HEK293 (cell line): ENCODE measurements around the gene BET1.

Experiments used
- CTCF ChIA-PET: fragments of 350-600 bp; formaldehyde crosslinking; extraction: SDS; loops from one replicate; lab custom pipeline; 2021; ENCODE audit warnings: antibody characterized with exemption; lab: Yijun Ruan, JAX
- POLR2A ChIA-PET: fragments of 300-600 bp; formaldehyde crosslinking; extraction: SDS; loops from one replicate; lab custom pipeline; 2020; ENCODE audit warnings: antibody characterized with exemption, inconsistent platforms; lab: Yijun Ruan, JAX
- H3K27ac ChIP-seq: fragments of 200-500 bp; sonication (Bioruptor generic); 2 replicates; pipeline ENCODE4 v1.5.1; 2014; ENCODE audit warnings: low read depth, low read length, control low read depth, inconsistent platforms; ENCODE audit errors: extremely low read depth
- H3K36me3 ChIP-seq, 2 experiments: fragments of 200-500 bp in 1 of 2; sonication (Bioruptor generic) in 1 of 2; 1 replicate in 1 of 2; 2 replicates in 1 of 2; pipeline ENCODE4 v1.5.1; 2014 to 2017; ENCODE audit warnings: inconsistent platforms in 2 of 2, low read length in 2 of 2; ENCODE audit not compliant: control insufficient read depth in 2 of 2, insufficient read depth in 1 of 2
- H3K4me1 ChIP-seq: fragments of 200-500 bp; sonication (Bioruptor generic); 2 replicates; pipeline ENCODE4 v1.5.1; 2014; ENCODE audit warnings: mild to moderate bottlenecking, low read length, inconsistent platforms; ENCODE audit not compliant: control insufficient read depth, insufficient read depth
- H3K4me3 ChIP-seq: 2 replicates; pipeline ENCODE4 v1.5.1; 2011; ENCODE audit warnings: low read depth, mild to moderate bottlenecking, control low read depth, low read length, moderate library complexity
- H3K9me3 ChIP-seq: fragments of 200-500 bp; sonication (Bioruptor generic); 2 replicates; pipeline ENCODE4 v1.5.1; 2014; ENCODE audit warnings: low read depth, low read length, inconsistent platforms; ENCODE audit not compliant: control insufficient read depth, insufficient read depth
- IKZF3 ChIP-seq: fragments of 450-650 bp; IDR thresholded peaks from 2 replicates; pipeline ENCODE4 v1.5.0; 2018; ENCODE audit warnings: missing biosample characterization, mild to moderate bottlenecking, missing genetic modification characterization, moderate library complexity
- SP3 ChIP-seq: fragments of 450-650 bp; formaldehyde crosslinking; IDR thresholded peaks from 2 replicates; pipeline ENCODE4 v1.5.1; 2016; ENCODE audit warnings: missing biosample characterization, missing genetic modification characterization
- ZBTB21 ChIP-seq: fragments of 450-650 bp; formaldehyde crosslinking; IDR thresholded peaks from 2 replicates; pipeline ENCODE4 v1.5.1; 2017; ENCODE audit warnings: missing biosample characterization, missing genetic modification characterization
- ZIC2 ChIP-seq: fragments of 450-650 bp; formaldehyde crosslinking; IDR thresholded peaks from 2 replicates; pipeline ENCODE4 v1.5.1; 2016; ENCODE audit warnings: missing biosample characterization, missing genetic modification characterization
- ZNF121 ChIP-seq: fragments of 450-650 bp; formaldehyde crosslinking; IDR thresholded peaks from 2 replicates; pipeline ENCODE4 v1.5.1; 2016; ENCODE audit warnings: missing biosample characterization, missing genetic modification characterization
- ZNF214 ChIP-seq: fragments of 450-650 bp; formaldehyde crosslinking; IDR thresholded peaks from 2 replicates; pipeline ENCODE4 v1.5.1; 2017; ENCODE audit warnings: missing biosample characterization, mild to moderate bottlenecking, missing genetic modification characterization, borderline replicate concordance
- ZNF239 ChIP-seq: fragments of 450-650 bp; formaldehyde crosslinking; IDR thresholded peaks from 2 replicates; pipeline ENCODE4 v1.5.1; 2016; ENCODE audit warnings: missing biosample characterization, missing genetic modification characterization
- ZNF24 ChIP-seq: fragments of 450-650 bp; formaldehyde crosslinking; IDR thresholded peaks from 2 replicates; pipeline ENCODE4 v1.5.1; 2016; ENCODE audit warnings: missing biosample characterization, missing genetic modification characterization
- ZNF366 ChIP-seq: fragments of 450-650 bp; formaldehyde crosslinking; conservative IDR thresholded peaks from 2 replicates; pipeline ENCODE4 v1.5.1; 2016; ENCODE audit warnings: missing biosample characterization, missing genetic modification characterization
- ZNF391 ChIP-seq: fragments of 450-650 bp; formaldehyde crosslinking; IDR thresholded peaks from 2 replicates; pipeline ENCODE4 v1.5.1; 2016; ENCODE audit warnings: low read depth, missing biosample characterization, missing genetic modification characterization, borderline replicate concordance
- ZNF530 ChIP-seq: fragments of 450-650 bp; formaldehyde crosslinking; IDR thresholded peaks from 2 replicates; pipeline ENCODE4 v1.5.1; 2016; ENCODE audit warnings: low read depth, missing biosample characterization, missing genetic modification characterization
- ZNF558 ChIP-seq: fragments of 450-650 bp; formaldehyde crosslinking; IDR thresholded peaks from 2 replicates; pipeline ENCODE4 v1.5.1; 2016; ENCODE audit warnings: missing biosample characterization, missing genetic modification characterization
- ZNF561 ChIP-seq: fragments of 450-650 bp; IDR thresholded peaks from 2 replicates; pipeline ENCODE4 v1.5.1; 2018; ENCODE audit warnings: missing biosample characterization, missing genetic modification characterization, borderline replicate concordance
- ZNF654 ChIP-seq: fragments of 450-650 bp; formaldehyde crosslinking; IDR thresholded peaks from 2 replicates; pipeline ENCODE4 v1.5.1; 2016; ENCODE audit warnings: low read depth, missing biosample characterization, missing genetic modification characterization
- ZNF664 ChIP-seq: fragments of 450-650 bp; formaldehyde crosslinking; IDR thresholded peaks from 2 replicates; pipeline ENCODE4 v1.5.1; 2016; ENCODE audit warnings: missing biosample characterization, missing genetic modification characterization
- ZNF677 ChIP-seq: fragments of 450-650 bp; IDR thresholded peaks from 2 replicates; pipeline ENCODE4 v1.5.0; 2018; ENCODE audit warnings: missing biosample characterization, mild to moderate bottlenecking, missing genetic modification characterization, moderate library complexity
- ZNF777 ChIP-seq: fragments of 450-650 bp; formaldehyde crosslinking; IDR thresholded peaks from 2 replicates; pipeline ENCODE4 v1.5.1; 2017; ENCODE audit warnings: missing biosample characterization, missing genetic modification characterization, borderline replicate concordance
- TF ChIP-seq, protein P1 (sequence below): fragments of 450-650 bp; formaldehyde crosslinking; IDR thresholded peaks from 2 replicates; pipeline ENCODE4 v1.5.1; 2016; ENCODE audit warnings: missing biosample characterization, missing genetic modification characterization
- TF ChIP-seq, protein P2 (sequence below): IDR thresholded peaks from 2 replicates; pipeline ENCODE4 v1.6.1; 2011; ENCODE audit warnings: mild to moderate bottlenecking, low read depth, low read length, borderline replicate concordance
- TF ChIP-seq, protein P3 (sequence below): fragments of 450-650 bp; formaldehyde crosslinking; IDR thresholded peaks from 2 replicates; pipeline ENCODE4 v1.5.1; 2017; ENCODE audit warnings: missing biosample characterization, missing genetic modification characterization
- TF ChIP-seq, protein P4 (sequence below): fragments of 450-650 bp; formaldehyde crosslinking; IDR thresholded peaks from 2 replicates; pipeline ENCODE4 v1.5.1; 2017; ENCODE audit warnings: missing biosample characterization, missing genetic modification characterization
- TF ChIP-seq, protein P5 (sequence below): sonication (generic); formaldehyde crosslinking; IDR thresholded peaks from 2 replicates; pipeline ENCODE4 v1.8.1; 2022; ENCODE audit warnings: mild to moderate bottlenecking, moderate library complexity, missing genetic modification reagents
- TF ChIP-seq, protein P6 (sequence below): fragments of 450-650 bp; formaldehyde crosslinking; IDR thresholded peaks from 2 replicates; pipeline ENCODE4 v1.5.1; 2017; ENCODE audit warnings: missing biosample characterization, missing genetic modification characterization
- TF ChIP-seq, protein P7 (sequence below): fragments of 450-650 bp; formaldehyde crosslinking; IDR thresholded peaks from 2 replicates; pipeline ENCODE4 v1.5.1; 2016; ENCODE audit warnings: missing biosample characterization, missing genetic modification characterization

The BET1 gene

DNA sequence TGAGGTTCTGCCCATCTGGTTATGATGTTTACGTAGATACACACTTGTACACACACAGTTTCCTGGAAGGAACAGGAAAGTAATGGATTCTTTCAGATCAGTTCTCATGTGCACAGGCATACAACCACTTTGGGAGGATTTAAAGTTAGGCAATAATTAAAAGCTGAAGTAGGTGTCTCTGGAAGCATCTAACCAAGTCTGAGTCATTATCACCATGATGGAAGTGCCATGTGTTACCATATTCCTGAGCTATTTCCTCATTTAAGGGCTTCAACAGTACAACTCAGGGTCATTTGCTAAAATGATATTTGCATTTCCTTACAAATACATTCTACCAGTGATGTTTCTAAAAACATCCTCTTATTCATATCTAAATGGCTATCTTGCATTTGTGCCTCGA, 41.4 kb upstream of the BET1 start (continued):
- TF ChIP-seq ZNF530, result no peak
- no peak for TF ChIP-seq ZNF777 (tag by site-specific recombination)
- TF ChIP-seq ZNF664 (tag by site-specific recombination), result no peak
- no peak for TF ChIP-seq ZNF239 (tag by site-specific recombination)
- no peak for TF ChIP-seq ZNF654 (tag by site-specific recombination)

DNA sequence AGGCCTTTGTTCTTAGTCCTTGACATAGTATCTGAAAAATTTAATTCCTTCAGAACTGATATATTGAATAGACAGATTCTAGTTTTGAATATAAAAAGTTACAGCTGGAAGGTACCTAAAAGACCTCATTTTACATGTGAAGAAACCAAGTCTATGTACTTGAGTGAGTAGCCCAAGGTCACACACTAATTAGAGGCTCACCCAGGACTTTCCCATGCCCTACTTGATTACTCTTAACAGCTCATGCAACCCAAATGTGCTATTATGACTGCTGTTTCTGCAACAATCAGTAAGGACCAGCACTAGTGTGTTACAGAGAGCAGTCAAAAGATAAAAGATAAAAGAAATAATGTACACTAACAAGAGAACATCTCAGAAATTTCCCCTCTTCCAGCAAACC, 40.7 kb upstream of the BET1 start:
- ChIA-PET CTCF (no interaction called here), POLR2A (no interaction called here)
- no peaks in the 10 kb centered on the region for H3K9me3 ChIP-seq
- TF ChIP-seq ZNF654 (tag by site-specific recombination) (no peak), ZNF558 (no peak), ZNF24 (tag by site-specific recombination) (no peak), SP3 (tag by site-specific recombination) (no peak), ZNF121 (tag by site-specific recombination) (no peak), ZNF214 (tag by site-specific recombination) (no peak), ZBTB21 (no peak), ZNF677 (no peak), ZNF366 (tag by site-specific recombination) (no peak), IKZF3 (no peak), ZNF391 (tag by site-specific recombination) (no peak), ZNF561 (tag by site-specific recombination) (no peak), ZIC2 (tag by site-specific recombination) (no peak)
- TF ChIP-seq, protein P1, sequence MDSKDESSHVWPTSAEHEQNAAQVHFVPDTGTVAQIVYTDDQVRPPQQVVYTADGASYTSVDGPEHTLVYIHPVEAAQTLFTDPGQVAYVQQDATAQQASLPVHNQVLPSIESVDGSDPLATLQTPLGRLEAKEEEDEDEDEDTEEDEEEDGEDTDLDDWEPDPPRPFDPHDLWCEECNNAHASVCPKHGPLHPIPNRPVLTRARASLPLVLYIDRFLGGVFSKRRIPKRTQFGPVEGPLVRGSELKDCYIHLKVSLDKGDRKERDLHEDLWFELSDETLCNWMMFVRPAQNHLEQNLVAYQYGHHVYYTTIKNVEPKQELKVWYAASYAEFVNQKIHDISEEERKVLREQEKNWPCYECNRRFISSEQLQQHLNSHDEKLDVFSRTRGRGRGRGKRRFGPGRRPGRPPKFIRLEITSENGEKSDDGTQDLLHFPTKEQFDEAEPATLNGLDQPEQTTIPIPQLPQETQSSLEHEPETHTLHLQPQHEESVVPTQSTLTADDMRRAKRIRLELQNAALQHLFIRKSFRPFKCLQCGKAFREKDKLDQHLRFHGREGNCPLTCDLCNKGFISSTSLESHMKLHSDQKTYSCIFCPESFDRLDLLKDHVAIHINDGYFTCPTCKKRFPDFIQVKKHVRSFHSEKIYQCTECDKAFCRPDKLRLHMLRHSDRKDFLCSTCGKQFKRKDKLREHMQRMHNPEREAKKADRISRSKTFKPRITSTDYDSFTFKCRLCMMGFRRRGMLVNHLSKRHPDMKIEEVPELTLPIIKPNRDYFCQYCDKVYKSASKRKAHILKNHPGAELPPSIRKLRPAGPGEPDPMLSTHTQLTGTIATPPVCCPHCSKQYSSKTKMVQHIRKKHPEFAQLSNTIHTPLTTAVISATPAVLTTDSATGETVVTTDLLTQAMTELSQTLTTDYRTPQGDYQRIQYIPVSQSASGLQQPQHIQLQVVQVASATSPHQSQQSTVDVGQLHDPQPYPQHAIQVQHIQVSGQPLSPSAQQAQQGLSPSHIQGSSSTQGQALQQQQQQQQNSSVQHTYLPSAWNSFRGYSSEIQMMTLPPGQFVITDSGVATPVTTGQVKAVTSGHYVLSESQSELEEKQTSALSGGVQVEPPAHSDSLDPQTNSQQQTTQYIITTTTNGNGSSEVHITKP (tag by site-specific recombination), result no peak
- TF ChIP-seq, protein P2, sequence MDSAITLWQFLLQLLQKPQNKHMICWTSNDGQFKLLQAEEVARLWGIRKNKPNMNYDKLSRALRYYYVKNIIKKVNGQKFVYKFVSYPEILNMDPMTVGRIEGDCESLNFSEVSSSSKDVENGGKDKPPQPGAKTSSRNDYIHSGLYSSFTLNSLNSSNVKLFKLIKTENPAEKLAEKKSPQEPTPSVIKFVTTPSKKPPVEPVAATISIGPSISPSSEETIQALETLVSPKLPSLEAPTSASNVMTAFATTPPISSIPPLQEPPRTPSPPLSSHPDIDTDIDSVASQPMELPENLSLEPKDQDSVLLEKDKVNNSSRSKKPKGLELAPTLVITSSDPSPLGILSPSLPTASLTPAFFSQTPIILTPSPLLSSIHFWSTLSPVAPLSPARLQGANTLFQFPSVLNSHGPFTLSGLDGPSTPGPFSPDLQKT, result no peak
- TF ChIP-seq, protein P3, sequence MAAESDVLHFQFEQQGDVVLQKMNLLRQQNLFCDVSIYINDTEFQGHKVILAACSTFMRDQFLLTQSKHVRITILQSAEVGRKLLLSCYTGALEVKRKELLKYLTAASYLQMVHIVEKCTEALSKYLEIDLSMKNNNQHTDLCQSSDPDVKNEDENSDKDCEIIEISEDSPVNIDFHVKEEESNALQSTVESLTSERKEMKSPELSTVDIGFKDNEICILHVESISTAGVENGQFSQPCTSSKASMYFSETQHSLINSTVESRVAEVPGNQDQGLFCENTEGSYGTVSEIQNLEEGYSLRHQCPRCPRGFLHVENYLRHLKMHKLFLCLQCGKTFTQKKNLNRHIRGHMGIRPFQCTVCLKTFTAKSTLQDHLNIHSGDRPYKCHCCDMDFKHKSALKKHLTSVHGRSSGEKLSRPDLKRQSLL, result no peak
- TF ChIP-seq, protein P4, sequence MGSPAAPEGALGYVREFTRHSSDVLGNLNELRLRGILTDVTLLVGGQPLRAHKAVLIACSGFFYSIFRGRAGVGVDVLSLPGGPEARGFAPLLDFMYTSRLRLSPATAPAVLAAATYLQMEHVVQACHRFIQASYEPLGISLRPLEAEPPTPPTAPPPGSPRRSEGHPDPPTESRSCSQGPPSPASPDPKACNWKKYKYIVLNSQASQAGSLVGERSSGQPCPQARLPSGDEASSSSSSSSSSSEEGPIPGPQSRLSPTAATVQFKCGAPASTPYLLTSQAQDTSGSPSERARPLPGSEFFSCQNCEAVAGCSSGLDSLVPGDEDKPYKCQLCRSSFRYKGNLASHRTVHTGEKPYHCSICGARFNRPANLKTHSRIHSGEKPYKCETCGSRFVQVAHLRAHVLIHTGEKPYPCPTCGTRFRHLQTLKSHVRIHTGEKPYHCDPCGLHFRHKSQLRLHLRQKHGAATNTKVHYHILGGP (tag by site-specific recombination), result no peak
- TF ChIP-seq, protein P5, sequence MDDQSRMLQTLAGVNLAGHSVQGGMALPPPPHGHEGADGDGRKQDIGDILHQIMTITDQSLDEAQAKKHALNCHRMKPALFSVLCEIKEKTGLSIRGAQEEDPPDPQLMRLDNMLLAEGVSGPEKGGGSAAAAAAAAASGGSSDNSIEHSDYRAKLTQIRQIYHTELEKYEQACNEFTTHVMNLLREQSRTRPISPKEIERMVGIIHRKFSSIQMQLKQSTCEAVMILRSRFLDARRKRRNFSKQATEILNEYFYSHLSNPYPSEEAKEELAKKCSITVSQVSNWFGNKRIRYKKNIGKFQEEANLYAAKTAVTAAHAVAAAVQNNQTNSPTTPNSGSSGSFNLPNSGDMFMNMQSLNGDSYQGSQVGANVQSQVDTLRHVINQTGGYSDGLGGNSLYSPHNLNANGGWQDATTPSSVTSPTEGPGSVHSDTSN (CRISPR knock-in tag), result no peak
- TF ChIP-seq, protein P6, sequence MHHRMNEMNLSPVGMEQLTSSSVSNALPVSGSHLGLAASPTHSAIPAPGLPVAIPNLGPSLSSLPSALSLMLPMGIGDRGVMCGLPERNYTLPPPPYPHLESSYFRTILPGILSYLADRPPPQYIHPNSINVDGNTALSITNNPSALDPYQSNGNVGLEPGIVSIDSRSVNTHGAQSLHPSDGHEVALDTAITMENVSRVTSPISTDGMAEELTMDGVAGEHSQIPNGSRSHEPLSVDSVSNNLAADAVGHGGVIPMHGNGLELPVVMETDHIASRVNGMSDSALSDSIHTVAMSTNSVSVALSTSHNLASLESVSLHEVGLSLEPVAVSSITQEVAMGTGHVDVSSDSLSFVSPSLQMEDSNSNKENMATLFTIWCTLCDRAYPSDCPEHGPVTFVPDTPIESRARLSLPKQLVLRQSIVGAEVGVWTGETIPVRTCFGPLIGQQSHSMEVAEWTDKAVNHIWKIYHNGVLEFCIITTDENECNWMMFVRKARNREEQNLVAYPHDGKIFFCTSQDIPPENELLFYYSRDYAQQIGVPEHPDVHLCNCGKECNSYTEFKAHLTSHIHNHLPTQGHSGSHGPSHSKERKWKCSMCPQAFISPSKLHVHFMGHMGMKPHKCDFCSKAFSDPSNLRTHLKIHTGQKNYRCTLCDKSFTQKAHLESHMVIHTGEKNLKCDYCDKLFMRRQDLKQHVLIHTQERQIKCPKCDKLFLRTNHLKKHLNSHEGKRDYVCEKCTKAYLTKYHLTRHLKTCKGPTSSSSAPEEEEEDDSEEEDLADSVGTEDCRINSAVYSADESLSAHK, result no peak
- TF ChIP-seq, protein P7, sequence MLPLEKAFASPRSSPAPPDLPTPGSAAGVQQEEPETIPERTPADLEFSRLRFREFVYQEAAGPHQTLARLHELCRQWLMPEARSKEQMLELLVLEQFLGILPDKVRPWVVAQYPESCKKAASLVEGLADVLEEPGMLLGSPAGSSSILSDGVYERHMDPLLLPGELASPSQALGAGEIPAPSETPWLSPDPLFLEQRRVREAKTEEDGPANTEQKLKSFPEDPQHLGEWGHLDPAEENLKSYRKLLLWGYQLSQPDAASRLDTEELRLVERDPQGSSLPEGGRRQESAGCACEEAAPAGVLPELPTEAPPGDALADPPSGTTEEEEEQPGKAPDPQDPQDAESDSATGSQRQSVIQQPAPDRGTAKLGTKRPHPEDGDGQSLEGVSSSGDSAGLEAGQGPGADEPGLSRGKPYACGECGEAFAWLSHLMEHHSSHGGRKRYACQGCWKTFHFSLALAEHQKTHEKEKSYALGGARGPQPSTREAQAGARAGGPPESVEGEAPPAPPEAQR (tag by site-specific recombination), result no peak
- H3K27ac ChIP-seq, result no peak overlapping the region
- peaks cover 9% of the 10 kb centered on the region; the same call in 1 of the 2 replicates for H3K4me1 ChIP-seq
- H3K4me3 ChIP-seq, result no peak overlapping the region
- H3K36me3 ChIP-seq, result no peaks in the 10 kb centered on the region
